K562 (cell line): ENCODE results near the gene PRM2. TPM values are rescaled to one million over a fixed set of nuclear protein-coding genes. Genes with fewer than 3 reads are reported as not detected.

ENCODE experiments used
- AFF4 ChIP-seq: sonication (generic); formaldehyde crosslinking; IDR thresholded peaks from 2 replicates; pipeline ENCODE4 v1.8.0; 2023; ENCODE audit warnings: mild to moderate bottlenecking, missing genetic modification reagents
- BCL6 ChIP-seq: fragments of 250-450 bp; sonication (Bioruptor Pico); IDR thresholded peaks from 2 replicates; pipeline ENCODE4 v1.4.0; 2020
- BRD4 ChIP-seq: fragments of 200-600 bp; sonication (generic); IDR thresholded peaks from 2 replicates; pipeline ENCODE4 v1.6.1; 2017; ENCODE audit warnings: inconsistent platforms
- CSDE1 ChIP-seq, 2 experiments: fragments of 450-650 bp; IDR thresholded peaks; 2 replicates each; pipeline ENCODE4 v1.6.1; 2016; ENCODE audit warnings: mild to moderate bottlenecking in 1 of 2
- E2F6 ChIP-seq, 2 experiments: IDR thresholded peaks; 2 replicates each; pipeline ENCODE4 v1.6.1; 2011; ENCODE audit warnings: borderline replicate concordance in 1 of 2, control low read depth in 1 of 2, low read depth in 1 of 2, low read length in 1 of 2, mild to moderate bottlenecking in 1 of 2, mixed read lengths in 1 of 2, moderate library complexity in 1 of 2; ENCODE audit not compliant: insufficient read depth in 1 of 2, insufficient read length in 1 of 2, poor library complexity in 1 of 2, severe bottlenecking in 1 of 2; ENCODE audit errors: extremely low read depth in 1 of 2
- ETS2 ChIP-seq: IDR thresholded peaks from 2 replicates; pipeline ENCODE4 v1.6.1; 2016; ENCODE audit warnings: borderline replicate concordance, missing genetic modification characterization, mild to moderate bottlenecking, moderate library complexity, missing compliant biosample characterization; ENCODE audit not compliant: poor library complexity, severe bottlenecking
- EWSR1 ChIP-seq: fragments of 450-650 bp; IDR thresholded peaks from 2 replicates; pipeline ENCODE4 v1.6.1; 2018; ENCODE audit warnings: borderline replicate concordance, mild to moderate bottlenecking, low read depth, moderate library complexity; ENCODE audit not compliant: partially characterized antibody
- FOS ChIP-seq: IDR thresholded peaks from 3 replicates; pipeline ENCODE4 v1.6.1; 2011; ENCODE audit not compliant: insufficient read length; ENCODE audit errors: extremely low read depth
- GMEB1 ChIP-seq: fragments of 250-450 bp; sonication (Bioruptor Pico); IDR thresholded peaks from 2 replicates; pipeline ENCODE4 v1.4.0; 2020; ENCODE audit warnings: mild to moderate bottlenecking
- HNRNPL ChIP-seq: fragments of 200-400 bp; formaldehyde crosslinking; IDR thresholded peaks from 2 replicates; pipeline ENCODE4 v1.6.1; 2017; ENCODE audit warnings: low read depth, mild to moderate bottlenecking, low read length
- KAT7 ChIP-seq: sonication (generic); formaldehyde crosslinking; IDR thresholded peaks from 2 replicates; pipeline ENCODE4 v1.8.0; 2022; ENCODE audit warnings: missing genetic modification reagents, mild to moderate bottlenecking, borderline replicate concordance
- KLF13 ChIP-seq: fragments of 450-650 bp; IDR thresholded peaks from 2 replicates; pipeline ENCODE4 v1.6.1; 2016; ENCODE audit warnings: missing genetic modification characterization, low read depth, mild to moderate bottlenecking, missing compliant biosample characterization, moderate library complexity, borderline replicate concordance
- MAZ ChIP-seq, 2 experiments: fragments of 450-650 bp in 1 of 2; sonication (generic) in 1 of 2; formaldehyde crosslinking; IDR thresholded peaks in 1 of 2; conservative IDR thresholded peaks in 1 of 2; 2 replicates each; pipeline versions ENCODE4 v1.4.0 to v1.5.0; 2020; ENCODE audit warnings: mild to moderate bottlenecking in 1 of 2, missing genetic modification reagents in 1 of 2
- NCOA1 ChIP-seq: fragments of 450-650 bp; IDR thresholded peaks from 2 replicates; pipeline ENCODE4 v1.6.1; 2016; ENCODE audit warnings: low read depth
- POLR2G ChIP-seq: fragments of 200-400 bp; formaldehyde crosslinking; IDR thresholded peaks from 2 replicates; pipeline ENCODE4 v1.6.1; 2017; ENCODE audit warnings: low read depth, mild to moderate bottlenecking, antibody characterized with exemption, low read length, moderate library complexity
- TFAP4 ChIP-seq: sonication (generic); formaldehyde crosslinking; IDR thresholded peaks from 2 replicates; pipeline ENCODE4 v1.8.0; 2022; ENCODE audit warnings: missing genetic modification reagents, mild to moderate bottlenecking, moderate library complexity, borderline replicate concordance
- ZNF232 ChIP-seq: sonication (generic); formaldehyde crosslinking; IDR thresholded peaks from 2 replicates; pipeline ENCODE4 v1.8.0; 2022; ENCODE audit warnings: mild to moderate bottlenecking, missing genetic modification reagents
- ZNF24 ChIP-seq: fragments of 450-650 bp; IDR thresholded peaks from 2 replicates; pipeline ENCODE4 v1.6.1; 2016
- ZNF263 ChIP-seq: sonication (generic); formaldehyde crosslinking; IDR thresholded peaks from 2 replicates; pipeline ENCODE4 v1.8.0; 2022; ENCODE audit warnings: mild to moderate bottlenecking, missing genetic modification reagents, borderline replicate concordance
- polyA plus RNA-seq, 8 experiments: library from polyadenylated mRNA; depleted of rRNA in 4 of 8; stranded (reverse) in 5 of 8; unstranded in 3 of 8; fragments of >200 nt; fragmentation: Nextera tagmentation in 2 of 8; fragmentation: Illumina TruSeq in 1 of 8; extraction: Ambion mirVana in 2 of 8; extraction: Trizol in 1 of 8; gene quantifications; 2 replicates each; pipeline versions ENCODE4 v1.2.1 to v1.2.3, GENCODE V29; 2011 to 2014; ENCODE audit warnings: inconsistent platforms in 1 of 8, missing spikeins in 1 of 8
- total RNA-seq, 7 experiments: library from RNA; depleted of rRNA in 6 of 7; stranded (reverse); fragments of >200 nt in 6 of 7; fragmentation: Illumina TruSeq in 2 of 7; extraction: Trizol in 2 of 7; gene quantifications; 2 replicates each; pipeline versions ENCODE4 v1.2.1 to v1.2.3, GENCODE V29; 2011 to 2021; ENCODE audit warnings: low replicate concordance in 1 of 7

PRM2 gene
- total and polyA plus RNA-seq, 9 of the 15 experiments (the other 6 are each of a cell fraction or from before 2014, with no cell fraction given) = not detected

- TF ChIP-seq ETS2 (no peak), MAZ (CRISPR knock-in tag; conservative IDR thresholded peaks at IDR 0.05 in 1 of 2, IDR thresholded peaks at IDR 0.05 in 1 of 2) (peak; percentile 40 to 96; a peak in 2 of 4 replicates), BRD4 (no peak), KLF13 (tag) (peak; percentile 50; the same call in 1 of the 2 replicates), NCOA1 (no peak), TFAP4 (CRISPR knock-in tag) (0 out of 2 replicates have a peak, but pooled peaks have one; percentile 11), CSDE1 (IDR thresholded peaks at IDR 0.05) (no peak), KAT7 (CRISPR knock-in tag) (peak; percentile 86), ZNF263 (CRISPR knock-in tag) (peak; percentile 98), ZNF232 (CRISPR knock-in tag) (peak; percentile 98), FOS (no peak), AFF4 (peak; percentile 39; the same call in 1 of the 2 replicates), EWSR1 (no peak), POLR2G (peak; percentile 61), GMEB1 (CRISPR knock-in tag) (peak; percentile 77), E2F6 (IDR thresholded peaks at IDR 0.05; ENCODE audit: borderline replicate concordance in 1 of 2, extremely low read depth in 1 of 2, insufficient read depth in 1 of 2, insufficient read length in 1 of 2, low read depth in 1 of 2, low read length in 1 of 2, poor library complexity in 1 of 2, severe bottlenecking in 1 of 2) (peak; percentile 99 to 100), ZNF24 (peak; percentile 58), BCL6 (no peak), HNRNPL (no peak; the same call in 1 of the 2 replicates)
Observed at GRCh38 chr16:11254913-11255736, 21.2 kb downstream of the PRM2 start (continued).
